Superior temporal gyrus (tissue), 1 donor: ENCODE measurements around the gene DNAL1.

Experiments used
- DNase-seq: peaks from one replicate; pipeline ENCODE4 v3.0.0-alpha.2; 2016; ENCODE audit errors: extremely low spot score

DNAL1 gene

DNA sequence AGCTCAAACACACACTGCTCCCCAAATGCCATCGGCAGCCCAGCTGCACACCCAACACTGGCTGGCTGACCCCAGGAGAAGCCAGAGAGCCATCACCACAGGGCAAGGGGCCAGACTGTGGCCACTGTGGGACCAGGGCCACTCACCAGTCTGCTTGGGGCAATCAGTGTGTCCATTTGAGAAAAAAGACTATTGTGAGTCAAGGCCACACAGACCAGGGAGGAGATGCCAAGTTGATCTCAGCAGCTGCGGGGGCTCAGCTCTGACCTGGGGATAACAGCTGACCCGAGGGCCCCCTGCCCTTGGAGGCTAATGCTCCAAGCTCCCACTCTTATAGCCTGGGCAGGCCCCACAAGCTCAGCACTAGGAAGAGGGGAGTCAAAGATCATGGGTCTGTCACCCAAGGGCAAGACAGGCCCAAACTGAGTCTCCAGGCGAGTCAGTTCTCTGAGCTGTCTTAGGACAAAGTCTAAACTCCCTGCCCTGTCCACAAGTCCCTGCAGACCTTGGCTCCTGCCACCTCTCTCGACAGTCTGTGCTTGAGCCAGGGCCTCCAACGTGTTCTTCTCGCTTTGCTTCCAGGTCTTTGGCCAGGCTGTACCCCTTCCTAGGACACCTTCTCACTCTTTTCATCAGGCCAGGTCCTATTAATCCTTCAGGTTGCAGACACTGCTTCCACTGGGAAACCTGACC, 99.5 kb downstream of the DNAL1 start:
- DNase-seq: peak; percentile 77

GRCh38 chr14:73744874-73745529, 100.2 kb downstream of the DNAL1 start:
- DNase-seq: no peak

GRCh38 chr14:73745571-73746519, 101.1 kb downstream of the DNAL1 start:
- DNase-seq: no peak

- no peak for DNase-seq
Measured at GRCh38 chr14:73746520-73747378, 102.0 kb downstream of the DNAL1 start.

DNA sequence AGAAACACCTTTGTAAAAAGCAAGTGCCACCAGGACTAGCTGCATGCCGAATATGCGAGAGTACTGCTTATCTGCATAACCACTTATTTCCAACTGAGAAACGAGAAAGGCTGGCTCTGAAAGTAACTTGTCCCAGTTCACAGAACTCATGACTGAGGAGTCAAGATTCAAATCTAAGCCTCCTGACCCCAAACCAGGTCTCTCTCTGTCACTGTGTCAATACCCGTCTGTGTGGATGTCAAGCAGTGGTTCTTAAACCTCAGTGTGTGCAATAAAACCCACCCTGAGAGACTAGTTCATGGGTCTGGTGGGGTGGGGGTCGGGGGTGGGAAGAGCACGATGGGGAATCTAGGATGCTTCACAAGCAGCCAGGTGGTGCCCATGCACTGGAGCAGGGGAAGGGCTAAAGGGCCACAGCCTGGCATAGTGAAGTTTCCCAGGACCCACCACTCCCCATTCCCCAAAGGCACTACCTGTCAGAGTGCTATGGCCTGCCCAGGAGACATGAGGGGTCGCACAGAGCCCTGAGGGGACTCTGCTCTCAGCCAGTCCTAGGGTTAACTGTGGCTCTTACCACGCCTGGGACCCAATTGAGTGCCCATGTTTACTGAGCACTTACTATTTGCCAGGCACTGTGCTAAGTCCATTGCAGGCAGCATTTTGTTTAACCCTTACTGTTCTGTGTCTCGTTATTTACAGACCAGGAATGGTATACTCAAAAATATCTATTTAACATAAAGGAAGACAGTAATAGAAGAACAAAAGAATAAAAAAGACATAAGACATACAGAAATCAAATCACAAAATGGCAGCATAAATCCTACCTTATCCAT, 102.8 kb downstream of the DNAL1 start:
- DNase-seq: no peak

DNA sequence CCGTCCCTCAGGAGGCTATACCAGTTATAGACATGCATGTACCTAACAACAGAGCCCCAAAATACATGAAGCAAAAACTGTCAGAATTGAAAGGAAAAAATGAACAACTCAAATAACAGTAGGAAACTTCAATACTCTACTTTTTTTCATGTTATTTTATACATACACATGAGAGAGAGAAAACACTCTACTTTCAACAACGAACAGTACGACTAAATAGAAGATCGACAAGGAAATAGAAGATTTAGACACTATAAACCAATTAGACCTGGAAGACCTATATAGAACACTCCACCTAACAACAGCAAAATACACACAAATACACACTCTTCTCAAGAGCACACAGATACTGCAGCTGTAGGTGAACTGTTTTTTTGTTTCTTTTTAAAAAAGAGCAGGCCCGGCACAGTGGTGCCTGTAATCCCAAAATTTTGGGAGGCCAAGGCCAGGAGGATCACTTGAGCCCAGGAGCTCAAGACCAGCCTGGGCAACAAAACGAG, 104.1 kb downstream of the DNAL1 start:
- DNase-seq: no peak

DNA sequence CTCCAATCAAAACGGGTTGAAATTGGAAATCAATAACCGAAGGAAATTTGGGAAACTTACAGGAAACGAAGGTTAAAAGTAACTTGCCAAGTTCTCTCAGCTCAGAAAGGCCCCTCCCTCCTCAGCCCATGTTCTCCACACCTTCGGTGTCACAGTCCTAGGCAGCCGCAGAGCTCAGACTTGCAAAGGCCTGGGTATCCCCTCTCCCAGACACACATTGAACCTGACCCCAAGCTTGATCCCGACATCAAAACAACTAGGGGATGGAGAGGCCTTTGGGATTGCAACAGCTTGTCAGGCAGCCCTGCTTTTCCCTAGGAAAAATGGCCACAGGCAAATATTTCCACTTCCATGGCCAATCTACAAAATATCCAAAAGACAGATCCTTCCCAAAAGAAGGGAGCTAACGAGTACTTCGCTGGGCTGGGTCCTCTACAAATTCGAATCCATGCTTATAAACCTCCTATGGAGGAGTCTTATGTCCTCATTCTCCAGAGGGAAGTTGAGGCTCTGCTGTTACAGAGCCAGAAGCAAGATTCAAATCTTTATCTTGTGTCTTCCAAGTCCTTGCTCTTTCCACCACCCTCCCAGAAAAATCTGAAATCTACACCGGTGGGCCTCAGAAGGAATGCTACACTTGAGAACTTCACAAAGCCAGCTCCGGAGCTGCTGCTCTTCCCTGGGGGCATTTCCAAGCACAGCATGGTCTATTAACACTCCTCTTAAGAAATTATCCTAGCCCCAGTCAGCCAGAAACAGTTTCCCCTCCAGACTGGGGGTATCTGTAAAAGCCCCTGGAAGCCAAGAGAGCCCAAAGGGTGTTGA, 105.1 kb downstream of the DNAL1 start:
- DNase-seq: no peak

GRCh38 chr14:73750531-73750901, 105.7 kb downstream of the DNAL1 start:
- DNase-seq: no peak

DNA sequence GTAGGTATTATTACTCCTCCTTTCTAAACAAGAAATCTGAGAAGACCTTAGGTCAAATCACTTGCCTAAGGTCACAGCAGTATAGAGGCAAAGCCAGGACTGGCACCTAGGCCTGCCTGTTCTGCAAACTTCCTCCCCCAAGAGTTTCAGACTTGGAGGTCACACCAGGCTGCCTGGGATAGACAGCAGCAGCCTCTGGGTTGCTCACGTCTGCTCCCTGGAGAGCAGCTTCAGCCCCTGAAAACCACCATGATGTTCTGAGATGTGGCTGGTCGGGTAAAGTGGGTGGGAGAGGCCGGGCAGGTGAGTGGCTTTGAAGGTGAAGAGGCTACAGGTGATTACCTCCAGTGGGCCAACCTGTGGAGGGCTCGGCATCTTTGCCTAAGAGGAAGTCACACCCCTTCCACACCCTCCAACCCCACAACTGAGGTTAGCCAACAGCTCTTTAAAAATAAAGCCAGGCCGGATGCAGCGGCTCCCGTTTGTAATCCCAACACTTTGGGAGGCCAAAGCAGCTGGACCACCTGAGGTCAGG, 106.4 kb downstream of the DNAL1 start:
- no peak for DNase-seq

- peak; percentile 52 for DNase-seq
Measured at GRCh38 chr14:73752297-73752992, 107.7 kb downstream of the DNAL1 start.
